Stomach (tissue), 4 donors: ENCODE results near the gene STK24.

Experiments
- CTCF ChIP-seq, 7 experiments: fragments of 450-650 bp in 4 of 7; fragments of 200-600 bp in 3 of 7; sonication (generic) in 3 of 7; IDR thresholded peaks; one replicate each; pipeline ENCODE4 v1.5.1; 2016 to 2019; ENCODE audit warnings: antibody characterized with exemption in 7 of 7, control low read depth in 2 of 7, mild to moderate bottlenecking in 1 of 7
- EP300 ChIP-seq: sonication (generic); formaldehyde crosslinking; IDR thresholded peaks from one replicate; pipeline ENCODE4 v1.6.1; 2017; ENCODE audit warnings: antibody characterized with exemption
- POLR2A ChIP-seq, 4 donors: fragments of 450-650 bp; IDR thresholded peaks; one replicate each; pipeline ENCODE4 v1.6.1; 2016; ENCODE audit warnings: antibody characterized with exemption in 4 of 4, control low read depth in 2 of 4, mild to moderate bottlenecking in 1 of 4, moderate library complexity in 1 of 4

GRCh38 chr13:98606296-98606695 lies 29.4 kb upstream of the STK24 start:
- TF ChIP-seq CTCF (IDR thresholded peaks at IDR 0.05) = no peak
- no peak for TF ChIP-seq POLR2A (IDR thresholded peaks at IDR 0.05)
- no peak for TF ChIP-seq EP300
